SKM-1 (cell line): ENCODE data around the gene EGF.

Experiments used
- DNase-seq: peaks from one replicate; lab custom pipeline; 2025; ENCODE audit not compliant: unreplicated experiment; lab: John Stamatoyannopoulos, UW

The EGF gene

GRCh38 chr4:109957227-109957626, 44.5 kb downstream of the EGF start:
- DNase-seq: no peak

GRCh38 chr4:109959195-109959594, 46.5 kb downstream of the EGF start:
- no peak for DNase-seq

DNA sequence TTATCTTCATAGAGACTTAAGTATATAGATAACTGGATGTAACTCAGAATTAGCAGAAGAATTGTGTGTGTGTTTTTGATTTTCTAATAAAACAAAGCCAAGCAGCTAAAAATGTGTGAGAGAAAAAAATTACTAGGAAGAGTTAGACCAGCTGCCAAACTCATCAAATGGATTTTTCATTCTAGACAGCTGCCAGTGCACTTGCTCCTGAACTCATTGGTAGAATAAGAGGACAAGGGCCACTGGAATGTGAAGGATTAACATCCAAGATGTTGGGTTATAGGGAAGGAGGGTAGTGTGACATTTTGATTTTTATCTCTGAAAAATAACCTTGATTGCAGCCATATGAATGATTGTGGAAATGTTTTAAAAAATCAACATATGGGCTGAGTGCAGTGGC, 49.7 kb downstream of the EGF start:
- no peak for DNase-seq

DNA sequence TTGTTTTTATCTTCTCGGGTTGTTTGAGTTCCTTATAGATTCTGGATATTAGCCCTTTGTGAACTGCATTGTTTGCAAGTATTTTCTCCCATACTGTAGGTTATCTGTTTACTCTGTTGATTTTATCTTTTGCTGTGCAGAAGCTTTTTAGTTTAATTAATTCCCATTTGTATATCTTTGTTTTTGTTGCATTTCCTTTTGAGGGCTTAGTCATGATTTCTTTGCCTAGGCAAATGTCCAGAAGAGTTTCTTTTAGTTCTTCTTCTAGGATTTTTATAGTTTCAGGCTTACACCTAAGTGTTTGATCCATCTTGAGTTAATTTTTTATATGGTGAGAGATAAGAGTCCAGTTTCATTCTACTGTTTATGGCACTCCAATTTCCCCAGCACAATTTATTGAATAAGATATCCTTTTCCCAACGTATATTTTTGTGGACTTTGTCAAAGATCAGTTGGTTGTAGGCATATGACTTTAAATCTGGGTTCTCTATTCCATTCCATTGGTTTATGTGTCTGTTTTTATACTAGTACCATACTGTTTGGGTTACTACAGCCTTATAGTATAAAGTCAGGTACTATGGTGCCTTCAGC, 54.3 kb downstream of the EGF start:
- DNase-seq: no peak

DNA sequence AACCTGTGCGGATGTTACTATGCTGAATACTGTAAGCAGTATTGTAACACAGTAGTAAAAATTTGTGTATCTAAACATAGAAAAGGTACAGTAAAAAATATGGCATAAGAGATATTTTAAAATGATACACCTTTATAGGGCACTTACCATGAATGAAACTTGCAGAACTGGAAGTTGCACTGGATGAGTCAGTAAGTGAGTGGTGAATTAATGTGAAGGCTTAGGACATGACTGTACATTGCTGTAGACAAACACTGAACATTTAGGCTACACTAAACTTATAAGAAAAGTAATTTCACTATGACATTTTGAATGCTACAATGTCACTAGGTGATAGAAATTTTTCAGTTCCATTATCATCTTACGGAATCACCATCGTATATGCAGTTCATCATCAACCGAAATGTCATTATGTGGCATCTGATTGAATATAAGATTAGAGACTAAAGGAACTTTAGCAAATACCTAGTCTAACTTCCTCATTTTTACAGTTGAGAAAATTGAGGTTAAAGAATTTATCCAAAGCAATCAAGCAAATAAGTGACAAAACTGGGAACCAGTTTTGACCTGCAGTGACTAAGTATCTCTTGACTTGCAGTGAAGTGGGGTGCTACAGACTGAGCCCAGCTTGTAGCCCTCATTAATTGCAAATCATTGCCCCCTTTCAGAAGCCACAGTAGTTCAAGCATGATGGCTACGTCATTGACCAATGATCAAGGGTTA, 55.3 kb downstream of the EGF start:
- no peak for DNase-seq

DNA sequence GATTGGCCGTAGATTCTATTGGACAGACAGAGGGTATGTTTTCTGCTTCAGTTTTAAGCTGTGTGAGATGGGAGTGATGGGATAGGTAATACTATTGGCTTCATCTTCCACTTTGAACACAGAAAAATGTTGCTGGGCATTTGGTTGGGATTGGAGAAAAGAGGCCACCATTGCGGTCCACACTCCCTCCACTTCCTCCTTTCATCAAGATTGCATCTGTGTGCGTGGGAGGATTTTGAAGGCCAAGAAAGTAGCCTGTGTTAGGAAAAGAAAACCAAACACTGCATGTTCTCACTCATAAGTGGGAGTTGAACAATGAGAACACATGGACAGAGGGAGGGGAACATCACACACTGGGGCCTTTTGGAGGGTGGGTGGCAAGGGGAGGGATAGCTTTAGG, 56.4 kb downstream of the EGF start:
- no peak for DNase-seq

GRCh38 chr4:109969919-109970318, 57.2 kb downstream of the EGF start:
- peak; percentile 72 for DNase-seq

DNA sequence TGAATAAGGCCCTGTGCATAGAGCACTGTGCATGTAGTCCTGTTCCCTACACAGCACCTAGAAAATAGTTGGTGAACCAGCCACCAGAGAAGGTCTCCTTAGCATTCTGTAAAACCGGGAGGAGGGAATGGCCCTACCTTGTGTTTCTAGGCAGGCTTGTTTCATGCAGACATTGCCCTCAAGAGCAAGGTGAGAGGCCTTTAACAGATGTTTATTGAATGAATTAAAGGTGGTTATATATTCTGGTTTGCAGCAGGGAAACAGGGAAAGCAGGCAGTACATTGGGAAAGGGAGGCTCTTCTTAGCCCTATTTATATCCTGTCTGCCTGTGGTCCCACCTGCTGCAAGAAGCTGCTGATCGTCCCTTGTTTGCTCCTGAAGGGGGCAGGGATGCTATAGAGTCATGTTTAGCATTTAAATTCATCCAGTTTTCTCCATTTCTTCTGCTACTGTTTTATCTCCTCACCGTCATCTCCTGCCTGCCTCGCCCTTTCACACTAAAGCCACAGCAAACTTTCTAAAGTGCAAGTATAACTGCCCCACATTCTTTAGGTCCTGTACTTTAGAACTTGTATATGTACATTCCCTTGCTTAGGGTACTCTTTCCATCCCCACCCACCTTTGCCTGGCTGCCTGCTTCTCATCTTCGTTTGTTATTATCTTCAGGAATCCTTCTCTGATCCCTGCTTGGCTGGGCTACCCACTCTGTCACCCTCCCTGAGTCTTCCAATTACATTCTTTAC, 60.3 kb downstream of the EGF start:
- no peak for DNase-seq

- no peak for DNase-seq
Observed at GRCh38 chr4:109973529-109973905, 60.8 kb downstream of the EGF start.

DNA sequence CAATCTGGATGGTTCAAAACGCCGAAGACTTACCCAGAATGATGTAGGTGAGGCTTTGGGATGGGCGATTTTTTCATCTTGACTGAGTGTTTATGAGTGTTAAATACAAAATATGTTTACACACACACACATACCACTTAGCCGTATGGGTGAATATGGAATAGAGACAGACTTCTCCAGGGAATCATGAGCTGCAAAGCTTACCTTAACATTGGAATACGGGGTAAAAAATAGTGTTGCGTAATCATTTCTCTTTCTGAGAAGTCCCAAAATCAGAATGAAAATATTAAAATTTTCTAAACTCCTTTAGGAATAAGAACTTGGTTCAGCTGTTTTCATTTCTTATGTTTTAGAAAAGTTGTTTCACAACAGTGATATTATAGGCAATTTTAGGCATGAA, 63.5 kb downstream of the EGF start:
- DNase-seq: no peak

DNA sequence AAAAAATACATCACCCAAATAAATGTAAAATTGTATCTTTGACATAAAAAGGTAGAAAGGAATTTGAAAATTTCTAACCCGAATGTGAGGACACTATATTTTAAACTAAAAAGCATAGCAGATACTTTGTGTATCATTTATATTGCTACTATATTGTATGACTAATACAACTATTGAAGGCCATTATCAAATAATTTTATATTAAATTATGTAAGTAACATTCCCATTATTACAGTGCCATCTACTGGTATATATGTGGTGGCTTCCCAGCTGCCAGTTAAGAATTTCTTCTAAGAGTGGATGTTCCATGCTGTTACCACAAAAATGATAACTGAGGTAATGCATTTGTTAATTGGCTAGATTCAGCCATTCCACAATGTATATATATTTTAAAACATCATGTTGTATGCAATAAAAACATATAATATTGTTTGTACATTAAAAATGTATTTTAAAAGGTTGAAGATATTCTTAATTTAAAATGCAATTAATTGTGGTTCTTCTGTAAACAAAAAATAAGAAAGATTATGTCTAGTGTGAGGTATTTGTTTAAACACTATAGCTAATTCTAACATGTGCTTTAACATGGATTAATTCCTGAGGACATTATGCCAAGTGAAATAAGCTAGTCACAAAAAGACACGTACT, 65.3 kb downstream of the EGF start:
- DNase-seq: no peak

DNA sequence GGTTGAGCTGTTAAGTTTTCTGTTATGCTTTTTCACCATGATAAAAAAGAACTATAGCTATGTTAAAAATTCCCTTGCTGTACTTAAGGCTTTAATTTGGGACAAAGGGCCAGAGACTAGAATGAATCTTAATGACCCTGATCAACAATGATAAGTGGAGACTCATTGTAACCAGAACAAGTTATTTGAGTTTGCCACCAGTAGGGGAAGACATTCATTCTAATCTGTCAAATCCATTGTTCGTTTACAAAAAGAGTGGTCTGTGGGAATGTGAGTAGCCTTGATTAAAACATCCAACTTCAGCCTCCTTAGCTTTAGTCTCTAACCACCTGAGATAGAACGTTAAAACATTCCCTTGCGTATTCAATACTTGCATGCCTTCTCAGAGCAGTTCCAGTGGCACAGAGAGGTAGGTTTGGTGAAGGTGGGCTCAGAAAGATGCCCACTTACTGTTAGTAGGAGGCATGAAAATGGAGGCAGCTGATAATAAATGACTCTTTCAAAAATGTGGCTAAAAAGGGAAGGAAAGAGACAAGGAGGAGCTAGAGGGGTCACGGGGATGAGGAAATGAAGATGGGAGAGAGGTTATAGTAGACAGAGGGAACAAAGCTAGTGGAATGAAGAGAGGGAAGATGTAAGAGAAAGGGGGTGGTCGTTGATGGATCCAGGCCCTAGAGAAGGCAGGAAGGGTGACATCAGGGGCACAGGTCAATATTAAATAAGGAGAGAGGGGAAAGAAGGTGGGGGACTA, 66.2 kb downstream of the EGF start:
- no peak for DNase-seq

DNA sequence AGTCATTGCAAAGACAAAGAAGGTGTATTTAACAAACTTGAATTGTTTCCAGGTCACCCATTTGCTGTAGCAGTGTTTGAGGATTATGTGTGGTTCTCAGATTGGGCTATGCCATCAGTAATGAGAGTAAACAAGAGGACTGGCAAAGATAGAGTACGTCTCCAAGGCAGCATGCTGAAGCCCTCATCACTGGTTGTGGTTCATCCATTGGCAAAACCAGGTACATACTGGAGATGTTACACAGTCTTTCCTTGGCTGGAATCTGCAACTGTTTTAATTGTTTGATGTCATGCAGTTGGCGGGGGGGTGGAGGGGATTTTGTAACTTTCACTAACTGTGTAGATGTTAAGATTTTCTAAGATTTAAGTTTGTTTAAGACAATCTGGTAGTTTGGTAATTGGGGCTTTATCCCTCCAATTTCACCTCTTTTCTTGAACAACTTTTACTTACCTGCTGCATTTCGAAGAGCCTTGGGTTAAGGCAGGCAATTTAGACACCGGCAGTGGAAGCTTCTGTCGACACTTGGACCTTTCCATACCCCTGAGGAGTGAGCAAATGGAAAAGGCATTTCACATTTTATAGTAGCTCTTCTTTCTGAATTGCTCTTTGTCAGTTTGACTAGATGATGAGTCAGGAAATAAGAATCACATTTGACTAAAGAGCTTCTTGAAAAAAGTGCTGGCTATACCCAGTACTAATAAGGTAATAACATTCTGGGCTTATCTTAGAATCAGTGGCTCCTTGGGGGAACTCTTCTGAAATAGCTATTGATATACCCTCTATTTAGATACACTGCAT, 67.4 kb downstream of the EGF start:
- DNase-seq: no peak

GRCh38 chr4:109981936-109982335, 69.3 kb downstream of the EGF start:
- DNase-seq: no peak

- no peak for DNase-seq
Observed at GRCh38 chr4:109982521-109982920, 69.8 kb downstream of the EGF start.

- DNase-seq: no peak
Observed at GRCh38 chr4:109985993-109986974, 73.6 kb downstream of the EGF start.

DNA sequence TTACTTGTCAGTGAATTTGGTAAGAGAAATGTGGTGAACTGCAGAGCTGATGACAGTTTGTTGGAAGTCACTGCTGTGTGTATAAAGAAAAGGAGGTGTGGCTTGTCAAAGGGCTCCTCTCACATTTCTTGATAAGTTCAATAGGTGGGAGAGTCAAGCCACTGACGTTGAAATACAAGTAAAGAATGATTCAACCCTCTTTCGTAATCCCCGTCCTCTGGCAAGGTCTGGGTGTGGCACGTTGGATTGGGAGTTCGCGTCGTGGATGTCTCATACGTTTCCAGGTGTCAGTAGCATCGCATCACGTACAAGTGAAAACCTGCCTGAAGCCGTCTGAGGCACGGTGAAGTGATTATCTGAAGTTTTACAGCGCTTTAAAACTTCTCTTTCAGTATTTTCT, 76.4 kb downstream of the EGF start:
- DNase-seq: no peak

DNA sequence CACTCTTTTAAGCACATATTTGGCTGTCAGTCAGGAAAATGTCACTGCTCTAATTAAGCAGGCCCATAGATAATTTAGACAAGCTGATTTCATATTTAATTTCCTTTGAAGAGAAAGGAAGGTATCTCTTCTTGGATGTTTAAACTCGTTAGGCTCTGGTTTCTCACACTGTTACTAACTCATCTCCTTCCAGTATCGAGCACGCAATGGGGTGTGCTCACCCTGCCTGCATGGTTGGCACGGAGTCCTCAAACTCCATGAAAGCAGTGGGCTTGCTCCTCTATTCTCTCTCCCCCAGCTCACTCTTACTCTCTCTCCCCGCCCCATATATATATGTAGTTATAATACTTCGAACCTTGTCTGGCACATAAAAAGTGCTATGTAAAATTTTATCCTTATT, 76.9 kb downstream of the EGF start:
- no peak for DNase-seq
